Loucy (cell line): ENCODE results near the gene IQSEC1.

Experiments used
- EZH2phosphoT487 ChIP-seq: fragments of 200-600 bp; IDR thresholded peaks from 2 replicates; pipeline ENCODE4 v1.6.1; 2018; ENCODE audit warnings: antibody characterized with exemption, mild to moderate bottlenecking, moderate library complexity, borderline replicate concordance
- TF ChIP-seq, protein P1 (sequence below): fragments of 200-600 bp; sonication (generic); conservative IDR thresholded peaks from 2 replicates; pipeline ENCODE4 v1.5.1; 2014; ENCODE audit warnings: mild to moderate bottlenecking, antibody characterized with exemption, low read length

DNA sequence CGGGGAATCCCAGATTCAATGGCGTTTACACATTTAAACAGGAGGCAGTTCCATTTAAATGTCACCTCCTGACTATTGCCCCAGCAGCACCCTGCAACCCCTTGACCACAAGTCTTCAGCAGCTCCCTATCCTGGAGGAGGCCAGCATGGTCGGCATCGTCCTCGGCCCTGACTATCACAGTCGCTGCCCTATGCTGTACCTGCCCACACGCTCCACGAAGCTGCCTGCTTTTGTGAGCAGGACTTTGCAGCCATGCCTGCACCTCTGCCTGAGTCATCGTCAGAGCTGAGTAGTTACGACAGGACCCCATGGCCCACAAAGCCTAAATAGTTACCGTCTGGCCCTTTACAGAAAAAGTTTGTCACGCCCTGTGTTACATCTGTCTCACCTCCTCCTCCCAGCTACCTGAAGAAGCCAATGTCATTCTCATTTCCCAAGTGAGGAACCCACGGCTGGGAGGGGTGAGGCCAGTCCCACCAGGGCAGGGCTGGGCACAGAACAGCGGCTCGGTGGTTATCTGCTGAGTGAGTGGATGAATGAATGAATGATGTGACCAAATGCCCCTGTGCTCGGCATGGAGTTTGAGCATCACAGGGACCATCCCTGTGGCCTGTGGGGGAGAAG is 47.8 kb upstream of the IQSEC1 start:
- TF ChIP-seq, protein P1, sequence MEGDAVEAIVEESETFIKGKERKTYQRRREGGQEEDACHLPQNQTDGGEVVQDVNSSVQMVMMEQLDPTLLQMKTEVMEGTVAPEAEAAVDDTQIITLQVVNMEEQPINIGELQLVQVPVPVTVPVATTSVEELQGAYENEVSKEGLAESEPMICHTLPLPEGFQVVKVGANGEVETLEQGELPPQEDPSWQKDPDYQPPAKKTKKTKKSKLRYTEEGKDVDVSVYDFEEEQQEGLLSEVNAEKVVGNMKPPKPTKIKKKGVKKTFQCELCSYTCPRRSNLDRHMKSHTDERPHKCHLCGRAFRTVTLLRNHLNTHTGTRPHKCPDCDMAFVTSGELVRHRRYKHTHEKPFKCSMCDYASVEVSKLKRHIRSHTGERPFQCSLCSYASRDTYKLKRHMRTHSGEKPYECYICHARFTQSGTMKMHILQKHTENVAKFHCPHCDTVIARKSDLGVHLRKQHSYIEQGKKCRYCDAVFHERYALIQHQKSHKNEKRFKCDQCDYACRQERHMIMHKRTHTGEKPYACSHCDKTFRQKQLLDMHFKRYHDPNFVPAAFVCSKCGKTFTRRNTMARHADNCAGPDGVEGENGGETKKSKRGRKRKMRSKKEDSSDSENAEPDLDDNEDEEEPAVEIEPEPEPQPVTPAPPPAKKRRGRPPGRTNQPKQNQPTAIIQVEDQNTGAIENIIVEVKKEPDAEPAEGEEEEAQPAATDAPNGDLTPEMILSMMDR = no peak
- no peak for TF ChIP-seq EZH2phosphoT487
